Karpas-422 (cell line): Measurements from ENCODE around the gene DNAH9. TPM values are rescaled to one million over a fixed set of nuclear protein-coding genes. Genes with fewer than 3 reads are reported as not detected.

Experiments used
- DNase-seq: peaks from one replicate; pipeline ENCODE4 v3.0.0-alpha.2; 2015
- H2AFZ ChIP-seq: fragments of 200-600 bp; sonication (generic); 2 replicates; pipeline ENCODE4 v1.6.1; 2014; ENCODE audit warnings: antibody characterized with exemption, low read length, mixed read lengths
- H3K27ac ChIP-seq: fragments of 200-600 bp; sonication (generic); 2 replicates; pipeline ENCODE4 v1.5.1; 2014; ENCODE audit warnings: mild to moderate bottlenecking, low read length, moderate library complexity
- H3K27me3 ChIP-seq: fragments of 200-600 bp; sonication (generic); 2 replicates; pipeline ENCODE4 v1.6.1; 2014; ENCODE audit warnings: low read length, mixed read lengths
- H3K36me3 ChIP-seq: fragments of 200-600 bp; sonication (generic); 2 replicates; pipeline ENCODE4 v1.6.1; 2014; ENCODE audit warnings: low read length, mixed read lengths; ENCODE audit not compliant: insufficient read depth
- H3K4me1 ChIP-seq: fragments of 200-600 bp; sonication (generic); 2 replicates; pipeline ENCODE4 v1.6.1; 2014; ENCODE audit warnings: mild to moderate bottlenecking, low read length, mixed read lengths
- H3K4me2 ChIP-seq: fragments of 200-600 bp; sonication (generic); 2 replicates; pipeline ENCODE4 v1.6.1; 2014; ENCODE audit warnings: low read length, low read depth, mild to moderate bottlenecking; ENCODE audit not compliant: poor library complexity, severe bottlenecking
- H3K4me3 ChIP-seq: fragments of 200-600 bp; sonication (generic); 2 replicates; pipeline ENCODE4 v1.5.1; 2014; ENCODE audit warnings: mild to moderate bottlenecking, antibody characterized with exemption, low read length, mixed read lengths
- H3K79me2 ChIP-seq: fragments of 200-600 bp; sonication (generic); 2 replicates; pipeline ENCODE4 v1.6.1; 2014; ENCODE audit warnings: mild to moderate bottlenecking, low read length, mixed read lengths
- H3K9ac ChIP-seq: fragments of 200-600 bp; sonication (generic); 2 replicates; pipeline ENCODE4 v1.6.0; 2014; ENCODE audit warnings: low read length
- H3K9me2 ChIP-seq: fragments of 200-600 bp; sonication (generic), shearing (Covaris generic); replicated peaks from 2 replicates; pipeline ENCODE4 v1.6.0; 2014; ENCODE audit warnings: mild to moderate bottlenecking, low read length, moderate library complexity; ENCODE audit not compliant: insufficient read depth
- H3K9me3 ChIP-seq: fragments of 300-700, 200-600 bp; sonication (generic); 2 replicates; pipeline ENCODE4 v1.6.1; 2014; ENCODE audit warnings: low read length, mixed read lengths
- H4K20me1 ChIP-seq: fragments of 200-600 bp; sonication (generic); 2 replicates; pipeline ENCODE4 v1.6.1; 2014; ENCODE audit warnings: mild to moderate bottlenecking, antibody characterized with exemption, low read length, low read depth; ENCODE audit not compliant: insufficient read depth
- total RNA-seq: library from RNA; depleted of rRNA; stranded (reverse); fragments of >200 nt; shearing (Covaris generic); gene quantifications from 2 replicates; pipeline ENCODE4 v1.2.3, GENCODE V29; 2014; ENCODE audit warnings: low replicate concordance

DNAH9 gene
- total RNA-seq, 1 experiment from 2014 or later = not detected

DNA sequence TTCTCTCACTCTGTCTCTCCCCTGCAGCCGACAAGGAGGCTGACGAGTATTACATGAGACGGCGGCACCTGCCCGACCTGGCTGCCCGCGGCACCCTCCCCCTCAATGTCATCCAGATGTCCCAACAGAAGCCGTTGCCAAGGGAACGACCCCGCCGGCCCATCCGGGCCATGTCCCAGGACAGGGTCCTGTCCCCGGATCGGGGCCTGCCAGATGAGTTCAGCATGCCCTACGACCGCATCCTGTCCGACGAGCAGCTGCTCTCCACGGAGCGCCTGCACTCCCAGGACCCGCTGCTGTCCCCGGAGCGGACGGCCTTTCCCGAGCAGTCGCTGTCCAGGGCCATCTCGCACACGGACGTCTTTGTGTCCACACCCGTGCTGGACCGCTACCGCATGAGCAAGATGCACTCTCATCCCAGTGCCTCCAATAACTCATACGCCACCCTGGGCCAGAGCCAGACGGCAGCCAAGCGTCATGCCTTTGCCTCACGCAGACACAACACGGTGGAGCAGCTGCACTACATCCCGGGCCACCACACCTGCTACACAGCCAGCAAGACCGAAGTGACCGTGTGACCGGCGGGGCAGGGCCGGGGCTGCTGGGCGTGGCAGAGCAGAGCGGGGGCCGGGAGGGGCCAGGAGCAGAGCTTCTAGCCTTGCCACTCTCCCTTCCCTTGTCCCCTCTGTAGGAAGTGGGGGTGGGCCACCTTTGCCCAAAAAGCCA is 40.4 kb upstream of the DNAH9 start:
- Histone ChIP-seq H3K4me3 (no peak overlapping the region), H3K9me2 (no peaks in the 10 kb centered on the region), H2AFZ (no peak overlapping the region), H3K27me3 (no peaks in the 10 kb centered on the region), H3K79me2 (no peaks in the 10 kb centered on the region), H3K9ac (no peak overlapping the region), H3K4me2 (no peak overlapping the region), H3K27ac (no peak overlapping the region), H3K9me3 (no peaks in the 10 kb centered on the region), H4K20me1 (no peaks in the 10 kb centered on the region), H3K4me1 (no peaks in the 10 kb centered on the region), H3K36me3 (no peaks in the 10 kb centered on the region)
- DNase-seq = no peak

- H2AFZ ChIP-seq = no peak overlapping the region
- H3K4me2 ChIP-seq = no peak overlapping the region
- no peaks in the 10 kb centered on the region for H3K79me2 ChIP-seq
- DNase-seq = no peak
- H3K9me3 ChIP-seq = no peaks in the 10 kb centered on the region
- no peaks in the 10 kb centered on the region for H4K20me1 ChIP-seq
- no peaks in the 10 kb centered on the region for H3K36me3 ChIP-seq
- H3K9ac ChIP-seq = no peak overlapping the region
- H3K27me3 ChIP-seq = no peaks in the 10 kb centered on the region
- no peaks in the 10 kb centered on the region for H3K9me2 ChIP-seq
- H3K4me3 ChIP-seq = no peak overlapping the region
- H3K27ac ChIP-seq = no peak overlapping the region
- H3K4me1 ChIP-seq = no peaks in the 10 kb centered on the region
Measured at GRCh38 chr17:11558681-11559234, 39.5 kb upstream of the DNAH9 start.

DNA sequence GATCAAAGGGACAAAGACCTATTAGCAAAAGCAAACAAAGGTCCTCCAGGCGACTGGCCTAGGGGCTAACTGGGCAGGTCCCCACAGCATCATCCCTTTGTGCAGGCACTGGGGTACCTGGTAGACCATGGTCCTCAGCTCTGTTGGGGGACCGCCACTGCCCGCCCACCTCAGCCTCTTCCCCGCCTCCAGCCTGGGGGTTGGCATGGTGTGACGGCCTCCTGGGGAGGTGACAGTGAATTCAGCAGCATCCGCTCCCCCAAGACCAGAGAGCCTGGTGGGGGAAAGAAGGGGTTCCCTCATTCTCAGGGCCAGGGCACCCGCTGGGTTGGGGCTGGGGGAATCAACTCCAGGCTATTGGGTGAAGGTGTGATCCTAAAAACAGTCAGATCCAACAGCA is 38.7 kb upstream of the DNAH9 start:
- Histone ChIP-seq H3K9ac (no peak overlapping the region), H3K9me2 (no peaks in the 10 kb centered on the region), H3K27ac (no peak overlapping the region), H3K27me3 (no peaks in the 10 kb centered on the region), H3K79me2 (no peaks in the 10 kb centered on the region), H3K9me3 (no peaks in the 10 kb centered on the region), H3K4me1 (no peaks in the 10 kb centered on the region), H2AFZ (no peak overlapping the region), H3K4me2 (no peak overlapping the region), H4K20me1 (no peaks in the 10 kb centered on the region), H3K36me3 (no peaks in the 10 kb centered on the region), H3K4me3 (no peak overlapping the region)
- no peak for DNase-seq

GRCh38 chr17:11561281-11561680 is 37.0 kb upstream of the DNAH9 start:
- DNase-seq = no peak
- Histone ChIP-seq H3K9me2 (no peaks in the 10 kb centered on the region), H3K27me3 (no peaks in the 10 kb centered on the region), H3K4me3 (no peak overlapping the region), H2AFZ (no peak overlapping the region), H4K20me1 (no peaks in the 10 kb centered on the region), H3K9me3 (no peaks in the 10 kb centered on the region), H3K4me1 (no peaks in the 10 kb centered on the region), H3K79me2 (no peaks in the 10 kb centered on the region), H3K9ac (no peak overlapping the region), H3K4me2 (no peak overlapping the region), H3K27ac (no peak overlapping the region), H3K36me3 (no peaks in the 10 kb centered on the region)

GRCh38 chr17:11561702-11562101 is 36.6 kb upstream of the DNAH9 start:
- H3K9ac ChIP-seq = no peak overlapping the region
- H3K9me2 ChIP-seq = no peaks in the 10 kb centered on the region
- no peak overlapping the region for H2AFZ ChIP-seq
- no peaks in the 10 kb centered on the region for H3K4me1 ChIP-seq
- no peaks in the 10 kb centered on the region for H3K9me3 ChIP-seq
- H4K20me1 ChIP-seq = no peaks in the 10 kb centered on the region
- no peaks in the 10 kb centered on the region for H3K79me2 ChIP-seq
- H3K4me3 ChIP-seq = no peak overlapping the region
- H3K27me3 ChIP-seq = no peaks in the 10 kb centered on the region
- no peaks in the 10 kb centered on the region for H3K36me3 ChIP-seq
- H3K4me2 ChIP-seq = no peak overlapping the region
- DNase-seq = no peak
- H3K27ac ChIP-seq = no peak overlapping the region

DNA sequence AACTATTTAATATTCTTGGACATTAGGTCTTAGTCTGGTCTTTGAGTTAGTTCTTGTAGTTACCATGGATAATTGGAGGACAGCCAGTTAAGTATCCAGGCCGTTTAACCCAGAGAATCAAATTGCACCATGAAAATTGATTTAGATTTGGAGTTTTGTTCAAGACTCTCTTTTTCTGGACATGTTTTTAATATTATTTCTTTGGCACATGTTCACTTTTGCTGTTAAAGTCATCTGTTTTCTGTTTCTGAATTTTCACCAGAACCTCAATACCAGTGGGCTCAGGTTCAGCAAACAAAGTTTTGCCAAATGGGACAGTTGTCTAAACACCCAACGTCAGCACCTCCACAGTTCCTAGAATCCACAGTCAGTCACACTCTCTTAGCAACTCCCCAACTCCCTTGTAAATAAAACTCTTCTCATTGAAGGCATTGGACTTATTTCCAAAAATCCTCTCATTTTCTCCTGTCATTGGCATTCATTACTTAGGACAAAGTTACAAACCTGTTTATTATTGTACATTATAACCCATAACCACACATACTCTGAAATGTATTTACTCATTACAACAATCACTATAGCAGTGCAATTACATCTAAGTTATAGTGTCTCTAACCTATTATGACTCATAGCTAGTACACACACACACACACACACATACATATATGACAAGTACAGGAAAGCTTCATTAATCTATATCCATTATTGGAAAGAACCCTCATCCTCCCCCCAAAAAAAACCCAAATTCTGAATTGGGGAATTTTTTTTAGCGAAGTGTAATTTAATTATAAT is 33.5 kb upstream of the DNAH9 start:
- Histone ChIP-seq H3K4me1 (no peaks in the 10 kb centered on the region), H3K9me3 (no peaks in the 10 kb centered on the region), H3K9ac (no peak overlapping the region), H3K27me3 (no peaks in the 10 kb centered on the region), H3K4me3 (no peak overlapping the region), H3K9me2 (no peaks in the 10 kb centered on the region), H3K4me2 (no peak overlapping the region), H3K27ac (no peak overlapping the region), H2AFZ (no peak overlapping the region), H3K79me2 (no peaks in the 10 kb centered on the region), H3K36me3 (no peaks in the 10 kb centered on the region), H4K20me1 (no peaks in the 10 kb centered on the region)
- no peak for DNase-seq

DNA sequence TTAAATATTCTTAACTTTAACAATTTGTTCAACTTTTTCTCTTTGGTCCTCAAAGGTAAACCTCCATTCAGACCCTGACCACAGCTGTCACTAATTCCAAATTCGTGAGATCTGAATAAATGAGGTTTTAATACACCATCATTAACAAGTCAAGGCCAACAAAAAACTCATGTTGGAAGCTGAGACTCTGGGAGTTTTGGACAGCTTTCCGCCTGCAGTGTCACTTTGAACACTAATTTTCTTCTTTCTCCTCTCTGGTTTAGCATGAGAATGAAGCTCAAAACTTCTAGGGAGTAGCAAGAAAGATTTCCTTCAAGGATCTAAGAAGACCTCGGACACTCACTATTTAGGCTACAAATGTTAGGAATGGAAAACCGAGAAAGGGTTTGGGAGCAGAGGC is 32.7 kb upstream of the DNAH9 start:
- Histone ChIP-seq H3K4me2 (no peak overlapping the region), H3K27ac (no peak overlapping the region), H2AFZ (no peak overlapping the region), H3K4me3 (no peak overlapping the region), H3K9ac (no peak overlapping the region), H3K9me2 (no peaks in the 10 kb centered on the region), H3K36me3 (no peaks in the 10 kb centered on the region), H3K27me3 (no peaks in the 10 kb centered on the region), H4K20me1 (no peaks in the 10 kb centered on the region), H3K4me1 (no peaks in the 10 kb centered on the region), H3K79me2 (no peaks in the 10 kb centered on the region), H3K9me3 (no peaks in the 10 kb centered on the region)
- no peak for DNase-seq

GRCh38 chr17:11578998-11579397 is 19.3 kb upstream of the DNAH9 start:
- H3K4me2 ChIP-seq = no peak overlapping the region
- no peak overlapping the region for H3K9ac ChIP-seq
- no peak overlapping the region for H3K4me3 ChIP-seq
- H3K4me1 ChIP-seq = no peaks in the 10 kb centered on the region
- no peak overlapping the region for H3K27ac ChIP-seq
- H4K20me1 ChIP-seq = no peaks in the 10 kb centered on the region
- H3K36me3 ChIP-seq = no peaks in the 10 kb centered on the region
- no peaks in the 10 kb centered on the region for H3K79me2 ChIP-seq
- no peaks in the 10 kb centered on the region for H3K27me3 ChIP-seq
- no peaks in the 10 kb centered on the region for H3K9me2 ChIP-seq
- no peaks in the 10 kb centered on the region for H3K9me3 ChIP-seq
- no peak overlapping the region for H2AFZ ChIP-seq
- no peak for DNase-seq
